Keratinocyte (primary cell): ENCODE results near the gene SP5. TPM values are rescaled to one million over a fixed set of nuclear protein-coding genes. Genes with fewer than 3 reads are reported as not detected.
A peak's percentile ranks its signal among the peaks of the same experiment; 100 is the strongest.

Experiments used
- DNase-seq: peaks from one replicate; pipeline ENCODE4 v3.0.0-alpha.2; 2011; ENCODE audit warnings: low read depth, missing footprints, low spot score
- FAIRE-seq: peaks from 2 replicates; lab custom pipeline; 2011; peaks lifted over from hg19 to GRCh38; lab: Jason Lieb, UNC
- H2AFZ ChIP-seq: 2 replicates; pipeline ENCODE4 v1.6.0; 2012; ENCODE audit warnings: low read length, control low read depth, inconsistent platforms; ENCODE audit not compliant: control insufficient read depth
- H3K27ac ChIP-seq: 2 replicates; pipeline ENCODE4 v1.5.1; 2011; ENCODE audit warnings: low read length; ENCODE audit not compliant: control insufficient read depth, insufficient read depth
- H3K27me3 ChIP-seq: 3 replicates; pipeline ENCODE4 v1.6.0; 2011; ENCODE audit warnings: low read length; ENCODE audit not compliant: control insufficient read depth, insufficient read depth; ENCODE audit errors: extremely low read depth
- H3K36me3 ChIP-seq, 2 experiments: 2 replicates in 1 of 2; 3 replicates in 1 of 2; pipeline ENCODE4 v1.5.1; 2011; ENCODE audit warnings: low read length in 2 of 2, mild to moderate bottlenecking in 1 of 2; ENCODE audit not compliant: control insufficient read depth in 2 of 2, insufficient read depth in 2 of 2; ENCODE audit errors: extremely low read depth in 1 of 2
- H3K4me1 ChIP-seq: 3 replicates; pipeline ENCODE4 v1.5.1; 2011; ENCODE audit warnings: low read length; ENCODE audit not compliant: control insufficient read depth, insufficient read depth; ENCODE audit errors: extremely low read depth
- H3K4me2 ChIP-seq: 3 replicates; pipeline ENCODE4 v1.6.0; 2011; ENCODE audit warnings: low read depth, low read length; ENCODE audit not compliant: control insufficient read depth, insufficient read depth; ENCODE audit errors: extremely low read depth
- H3K4me3 ChIP-seq, 3 experiments: fragments of 200-600 bp in 1 of 3; sonication (generic) in 1 of 3; 2 replicates in 2 of 3; 3 replicates in 1 of 3; pipeline ENCODE4 v1.5.1; 2011 to 2016; ENCODE audit warnings: low read length in 3 of 3, mild to moderate bottlenecking in 3 of 3, control low read depth in 2 of 3, inconsistent platforms in 1 of 3, low read depth in 1 of 3, mixed read lengths in 1 of 3, mixed run types in 1 of 3, moderate library complexity in 1 of 3; ENCODE audit not compliant: control insufficient read depth in 2 of 3, insufficient read depth in 2 of 3; ENCODE audit errors: extremely low read depth in 1 of 3
- H3K79me2 ChIP-seq: 2 replicates; pipeline ENCODE4 v1.6.0; 2012; ENCODE audit warnings: low read length; ENCODE audit not compliant: control insufficient read depth, insufficient read depth
- H3K9ac ChIP-seq: 3 replicates; pipeline ENCODE4 v1.6.0; 2011; ENCODE audit warnings: low read length; ENCODE audit not compliant: control insufficient read depth, insufficient read depth; ENCODE audit errors: extremely low read depth
- H3K9me1 ChIP-seq: 3 replicates; pipeline ENCODE4 v1.6.0; 2011; ENCODE audit warnings: low read length; ENCODE audit not compliant: control insufficient read depth, insufficient read depth; ENCODE audit errors: extremely low read depth
- H3K9me3 ChIP-seq: 2 replicates; pipeline ENCODE4 v1.5.1; 2012; ENCODE audit warnings: low read depth, low read length; ENCODE audit not compliant: control insufficient read depth
- H4K20me1 ChIP-seq: 3 replicates; pipeline ENCODE4 v1.6.0; 2011; ENCODE audit warnings: low read length; ENCODE audit not compliant: control insufficient read depth, insufficient read depth; ENCODE audit errors: extremely low read depth
- CTCF ChIP-seq, 3 experiments: IDR thresholded peaks in 1 of 3; conservative IDR thresholded peaks in 1 of 3; optimal IDR thresholded peaks in 1 of 3; 2 replicates in 2 of 3; 3 replicates in 1 of 3; pipeline versions ENCODE3 to v1.5.1; 2011; ENCODE audit warnings: low read length in 3 of 3, mild to moderate bottlenecking in 3 of 3, moderate library complexity in 2 of 3, control low read depth in 1 of 3, inconsistent platforms in 1 of 3; ENCODE audit not compliant: insufficient read depth in 2 of 3; ENCODE audit errors: extremely low read depth in 1 of 3
- EZH2 ChIP-seq: IDR thresholded peaks from one replicate; pipeline ENCODE4 v1.6.1; 2012; ENCODE audit warnings: inconsistent platforms, mild to moderate bottlenecking, low read length, moderate library complexity
- dilution Hi-C: fragments of 300-500 bp; cut with MboI; formaldehyde crosslinking; loops from one replicate; pipeline ENCODE4 v1.7.0; 2020; ENCODE audit warnings: low sequenced_read_pairs; ENCODE audit not compliant: extremely low pct_ligation_motif_present
- polyA plus RNA-seq, 5 experiments: library from polyadenylated mRNA; depleted of rRNA in 3 of 5; stranded (reverse) in 3 of 5; stranded (forward) in 1 of 5; unstranded in 1 of 5; fragments of >200 nt; gene quantifications; 1 replicate in 1 of 5; 2 replicates in 3 of 5; 3 replicates in 1 of 5; pipeline versions ENCODE4 v1.2.1 to v1.2.3, GENCODE V29; 2011 to 2012; ENCODE audit warnings: missing spikeins in 2 of 5, low read depth in 1 of 5, low replicate concordance in 1 of 5

The SP5 gene
- polyA plus RNA-seq, 1 donor (not counting 4 experiments of a cell fraction or from before 2014, with no cell fraction given), result not detected

GRCh38 chr2:170736628-170737027 is 21.5 kb downstream of the SP5 start:
- no peak for TF ChIP-seq CTCF (optimal IDR thresholded peaks at IDR 0.05 in 1 of 3, IDR thresholded peaks at IDR 0.05 in 1 of 3, conservative IDR thresholded peaks at IDR 0.05 in 1 of 3; ENCODE audit: extremely low read depth in 1 of 3, insufficient read depth in 2 of 3, low read length in 3 of 3)
- H3K9me3 ChIP-seq, result no peaks in the 10 kb centered on the region
- dilution Hi-C loops, result no loop called here
- FAIRE-seq, result peak; percentile 68
- no peak overlapping the region for H3K27ac ChIP-seq
- no peak overlapping the region for H3K4me2 ChIP-seq
- H3K9me1 ChIP-seq, result no peaks in the 10 kb centered on the region
- H3K27me3 ChIP-seq, result no peaks in the 10 kb centered on the region
- H4K20me1 ChIP-seq, result no peaks in the 10 kb centered on the region
- H3K36me3 ChIP-seq, result no peaks in the 10 kb centered on the region
- H2AFZ ChIP-seq, result no peak overlapping the region
- DNase-seq, result no peak
- H3K79me2 ChIP-seq, result no peaks in the 10 kb centered on the region
- no peak overlapping the region for H3K9ac ChIP-seq
- peaks cover 29% of the 10 kb centered on the region for H3K4me1 ChIP-seq
- no peak overlapping the region for H3K4me3 ChIP-seq

GRCh38 chr2:170737406-170737805 is 22.3 kb downstream of the SP5 start:
- H3K9me3 ChIP-seq, result no peaks in the 10 kb centered on the region
- FAIRE-seq, result peak; percentile 48

More at GRCh38 chr2:170737406-170737805, 22.3 kb downstream of the SP5 start:
- H3K4me2 ChIP-seq, result no peak overlapping the region
- no peak overlapping the region for H3K9ac ChIP-seq
- dilution Hi-C loops, result no loop called here
- H3K9me1 ChIP-seq, result no peaks in the 10 kb centered on the region
- H2AFZ ChIP-seq, result no peak overlapping the region
- H3K4me1 ChIP-seq, result peaks cover 29% of the 10 kb centered on the region
- H3K27ac ChIP-seq, result no peak overlapping the region
- no peaks in the 10 kb centered on the region for H3K36me3 ChIP-seq
- no peaks in the 10 kb centered on the region for H3K79me2 ChIP-seq
- no peak overlapping the region for H3K4me3 ChIP-seq
- no peaks in the 10 kb centered on the region for H4K20me1 ChIP-seq
- no peaks in the 10 kb centered on the region for H3K27me3 ChIP-seq
- no peak for DNase-seq
- TF ChIP-seq CTCF (optimal IDR thresholded peaks at IDR 0.05 in 1 of 3, IDR thresholded peaks at IDR 0.05 in 1 of 3, conservative IDR thresholded peaks at IDR 0.05 in 1 of 3; ENCODE audit: extremely low read depth in 1 of 3, insufficient read depth in 2 of 3, low read length in 3 of 3), result no peak
- TF ChIP-seq EZH2, result no peak
